8988T (cell line): ENCODE results near the gene KCNQ2.

Experiments
- DNase-seq: peaks from one replicate; pipeline ENCODE4 v3.0.0; 2011

The KCNQ2 gene

GRCh38 chr20:63432577-63433325 is 39.7 kb downstream of the KCNQ2 start:
- no peak for DNase-seq

- DNase-seq: no peak
Measured at GRCh38 chr20:63431944-63432343, 40.5 kb downstream of the KCNQ2 start.

- no peak for DNase-seq
Measured at GRCh38 chr20:63430891-63431290, 41.6 kb downstream of the KCNQ2 start.

GRCh38 chr20:63429992-63430391 is 42.5 kb downstream of the KCNQ2 start:
- DNase-seq: no peak

- no peak for DNase-seq
Measured at GRCh38 chr20:63428906-63429575, 43.4 kb downstream of the KCNQ2 start.

- DNase-seq: no peak
Measured at GRCh38 chr20:63427724-63428330, 44.6 kb downstream of the KCNQ2 start.

- no peak for DNase-seq
Measured at GRCh38 chr20:63427206-63427605, 45.2 kb downstream of the KCNQ2 start.

GRCh38 chr20:63425846-63426485 is 46.5 kb downstream of the KCNQ2 start:
- no peak for DNase-seq

- DNase-seq: no peak
Measured at GRCh38 chr20:63424613-63425012, 47.8 kb downstream of the KCNQ2 start.

- no peak for DNase-seq
Measured at GRCh38 chr20:63423751-63424150, 48.7 kb downstream of the KCNQ2 start.

- no peak for DNase-seq
Measured at GRCh38 chr20:63422653-63423052, 49.8 kb downstream of the KCNQ2 start.

- DNase-seq: no peak
Measured at GRCh38 chr20:63421913-63422312, 50.5 kb downstream of the KCNQ2 start.

GRCh38 chr20:63421094-63421692 is 51.3 kb downstream of the KCNQ2 start:
- no peak for DNase-seq

GRCh38 chr20:63420359-63421093 is 51.9 kb downstream of the KCNQ2 start:
- DNase-seq: no peak

- DNase-seq: no peak
Measured at GRCh38 chr20:63419299-63419698, 53.2 kb downstream of the KCNQ2 start.

- DNase-seq: no peak
Measured at GRCh38 chr20:63418617-63419016, 53.8 kb downstream of the KCNQ2 start.

- no peak for DNase-seq
Measured at GRCh38 chr20:63417738-63418120, 54.7 kb downstream of the KCNQ2 start.

- DNase-seq: no peak
Measured at GRCh38 chr20:63417097-63417737, 55.2 kb downstream of the KCNQ2 start.

GRCh38 chr20:63416631-63417030 is 55.8 kb downstream of the KCNQ2 start:
- DNase-seq: no peak

- DNase-seq: no peak
Measured at GRCh38 chr20:63415647-63416391, 56.6 kb downstream of the KCNQ2 start.

- DNase-seq: no peak
Measured at GRCh38 chr20:63414720-63415430, 57.6 kb downstream of the KCNQ2 start.
